HEK293 (cell line): ENCODE data around the gene PERCC1.

Experiments used
- CTCF ChIA-PET: fragments of 350-600 bp; formaldehyde crosslinking; extraction: SDS; loops from one replicate; lab custom pipeline; 2021; ENCODE audit warnings: antibody characterized with exemption; lab: Yijun Ruan, JAX
- POLR2A ChIA-PET: fragments of 300-600 bp; formaldehyde crosslinking; extraction: SDS; loops from one replicate; lab custom pipeline; 2020; ENCODE audit warnings: antibody characterized with exemption, inconsistent platforms; lab: Yijun Ruan, JAX
- H3K27ac ChIP-seq: fragments of 200-500 bp; sonication (Bioruptor generic); 2 replicates; pipeline ENCODE4 v1.5.1; 2014; ENCODE audit warnings: low read depth, low read length, control low read depth, inconsistent platforms; ENCODE audit errors: extremely low read depth
- H3K36me3 ChIP-seq, 2 experiments: fragments of 200-500 bp in 1 of 2; sonication (Bioruptor generic) in 1 of 2; 1 replicate in 1 of 2; 2 replicates in 1 of 2; pipeline ENCODE4 v1.5.1; 2014 to 2017; ENCODE audit warnings: inconsistent platforms in 2 of 2, low read length in 2 of 2; ENCODE audit not compliant: control insufficient read depth in 2 of 2, insufficient read depth in 1 of 2
- H3K4me1 ChIP-seq: fragments of 200-500 bp; sonication (Bioruptor generic); 2 replicates; pipeline ENCODE4 v1.5.1; 2014; ENCODE audit warnings: mild to moderate bottlenecking, low read length, inconsistent platforms; ENCODE audit not compliant: control insufficient read depth, insufficient read depth
- H3K4me3 ChIP-seq: 2 replicates; pipeline ENCODE4 v1.5.1; 2011; ENCODE audit warnings: low read depth, mild to moderate bottlenecking, control low read depth, low read length, moderate library complexity
- H3K9me3 ChIP-seq: fragments of 200-500 bp; sonication (Bioruptor generic); 2 replicates; pipeline ENCODE4 v1.5.1; 2014; ENCODE audit warnings: low read depth, low read length, inconsistent platforms; ENCODE audit not compliant: control insufficient read depth, insufficient read depth
- GLIS2 ChIP-seq: fragments of 450-650 bp; formaldehyde crosslinking; IDR thresholded peaks from 2 replicates; pipeline ENCODE4 v1.5.1; 2016; ENCODE audit warnings: missing biosample characterization, missing genetic modification characterization
- SCRT1 ChIP-seq: fragments of 450-650 bp; formaldehyde crosslinking; IDR thresholded peaks from 2 replicates; pipeline ENCODE4 v1.5.1; 2016; ENCODE audit warnings: missing biosample characterization, missing genetic modification characterization, borderline replicate concordance
- ZBTB1 ChIP-seq: fragments of 450-650 bp; formaldehyde crosslinking; IDR thresholded peaks from 2 replicates; pipeline ENCODE4 v1.5.1; 2016; ENCODE audit warnings: missing biosample characterization, missing genetic modification characterization
- ZNF184 ChIP-seq: fragments of 450-650 bp; IDR thresholded peaks from 2 replicates; pipeline ENCODE4 v1.5.1; 2018; ENCODE audit warnings: missing biosample characterization, mild to moderate bottlenecking, missing genetic modification characterization
- ZNF211 ChIP-seq: fragments of 450-650 bp; formaldehyde crosslinking; IDR thresholded peaks from 2 replicates; pipeline ENCODE4 v1.5.1; 2016; ENCODE audit warnings: low read depth, missing biosample characterization, missing genetic modification characterization
- ZNF24 ChIP-seq: fragments of 450-650 bp; formaldehyde crosslinking; IDR thresholded peaks from 2 replicates; pipeline ENCODE4 v1.5.1; 2016; ENCODE audit warnings: missing biosample characterization, missing genetic modification characterization
- ZNF274 ChIP-seq, 2 experiments: fragments of 200-500 bp in 1 of 2; fragments of 450-650 bp in 1 of 2; sonication (Bioruptor generic) in 1 of 2; formaldehyde crosslinking in 1 of 2; IDR thresholded peaks; 2 replicates each; pipeline versions ENCODE4 v1.5.1 to v1.6.1; 2014 to 2016; ENCODE audit warnings: borderline replicate concordance in 1 of 2, inconsistent platforms in 1 of 2, low read length in 1 of 2, missing biosample characterization in 1 of 2, missing genetic modification characterization in 1 of 2
- ZNF366 ChIP-seq: fragments of 450-650 bp; formaldehyde crosslinking; conservative IDR thresholded peaks from 2 replicates; pipeline ENCODE4 v1.5.1; 2016; ENCODE audit warnings: missing biosample characterization, missing genetic modification characterization
- ZNF404 ChIP-seq: fragments of 450-650 bp; formaldehyde crosslinking; IDR thresholded peaks from 2 replicates; pipeline ENCODE4 v1.5.1; 2017; ENCODE audit warnings: missing biosample characterization, missing genetic modification characterization
- ZNF510 ChIP-seq: fragments of 450-650 bp; formaldehyde crosslinking; IDR thresholded peaks from 2 replicates; pipeline ENCODE4 v1.5.1; 2018; ENCODE audit warnings: mild to moderate bottlenecking, missing genetic modification characterization, missing biosample characterization; ENCODE audit not compliant: insufficient replicate concordance
- ZNF514 ChIP-seq: fragments of 450-650 bp; formaldehyde crosslinking; IDR thresholded peaks from 2 replicates; pipeline ENCODE4 v1.5.1; 2016; ENCODE audit warnings: missing biosample characterization, missing genetic modification characterization
- ZNF549 ChIP-seq: fragments of 450-650 bp; IDR thresholded peaks from 2 replicates; pipeline ENCODE4 v1.5.1; 2018; ENCODE audit warnings: missing biosample characterization, missing genetic modification characterization, mild to moderate bottlenecking, inconsistent platforms, moderate library complexity
- ZNF785 ChIP-seq: fragments of 450-650 bp; formaldehyde crosslinking; IDR thresholded peaks from 2 replicates; pipeline ENCODE4 v1.5.1; 2016; ENCODE audit warnings: missing biosample characterization, missing genetic modification characterization
- TF ChIP-seq, protein P1 (sequence below): fragments of 450-650 bp; formaldehyde crosslinking; IDR thresholded peaks from 2 replicates; pipeline ENCODE4 v1.5.1; 2016; ENCODE audit warnings: missing biosample characterization, missing genetic modification characterization
- TF ChIP-seq, protein P2 (sequence below): fragments of 450-650 bp; formaldehyde crosslinking; optimal IDR thresholded peaks from 2 replicates; pipeline ENCODE3; 2016; ENCODE audit warnings: missing biosample characterization, mild to moderate bottlenecking, missing genetic modification characterization
- TF ChIP-seq, protein P3 (sequence below): fragments of 450-650 bp; formaldehyde crosslinking; IDR thresholded peaks from 2 replicates; pipeline ENCODE4 v1.5.1; 2016; ENCODE audit warnings: missing biosample characterization, missing genetic modification characterization, low read depth
- TF ChIP-seq, protein P4 (sequence below): fragments of 450-650 bp; formaldehyde crosslinking; IDR thresholded peaks from 2 replicates; pipeline ENCODE4 v1.5.1; 2016; ENCODE audit warnings: missing biosample characterization, missing genetic modification characterization
- TF ChIP-seq, protein P5 (sequence below): fragments of 450-650 bp; formaldehyde crosslinking; IDR thresholded peaks from 2 replicates; pipeline ENCODE4 v1.5.1; 2017; ENCODE audit warnings: missing biosample characterization, missing genetic modification characterization

PERCC1 gene

DNA sequence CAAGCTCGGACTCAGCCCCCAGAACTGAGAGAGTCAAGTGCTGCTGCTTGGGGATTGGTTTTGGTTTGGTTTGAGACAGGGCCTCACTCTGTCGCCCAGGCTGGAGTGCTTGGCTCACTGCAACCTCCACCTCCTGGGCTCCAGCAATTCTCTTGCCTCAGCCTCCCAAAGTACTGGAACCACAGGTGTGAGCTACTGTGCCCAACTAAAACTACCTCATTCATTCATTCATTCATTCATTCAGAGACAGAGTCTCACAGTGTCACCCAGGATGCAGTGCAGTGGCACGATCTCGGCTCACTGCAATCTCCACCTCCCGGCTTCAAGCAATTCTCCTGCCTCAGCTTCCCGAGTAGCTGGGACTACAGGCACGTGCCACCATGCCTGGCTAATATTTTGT, 41.1 kb upstream of the PERCC1 start:
- H3K4me1 ChIP-seq, result no peaks in the 10 kb centered on the region
- no peak overlapping the region for H3K27ac ChIP-seq
- H3K4me3 ChIP-seq, result no peak overlapping the region
- ChIA-PET POLR2A (interaction anchor here (0.6 kb wide), 1 partner anchor 179 kb away, joined by 3 read pairs; no protein-coding TSS in a partner anchor), CTCF (no interaction called here)
- peak; percentile 68; the same call in 1 of the 2 replicates for TF ChIP-seq ZNF24 (tag by site-specific recombination)
- TF ChIP-seq, protein P1, sequence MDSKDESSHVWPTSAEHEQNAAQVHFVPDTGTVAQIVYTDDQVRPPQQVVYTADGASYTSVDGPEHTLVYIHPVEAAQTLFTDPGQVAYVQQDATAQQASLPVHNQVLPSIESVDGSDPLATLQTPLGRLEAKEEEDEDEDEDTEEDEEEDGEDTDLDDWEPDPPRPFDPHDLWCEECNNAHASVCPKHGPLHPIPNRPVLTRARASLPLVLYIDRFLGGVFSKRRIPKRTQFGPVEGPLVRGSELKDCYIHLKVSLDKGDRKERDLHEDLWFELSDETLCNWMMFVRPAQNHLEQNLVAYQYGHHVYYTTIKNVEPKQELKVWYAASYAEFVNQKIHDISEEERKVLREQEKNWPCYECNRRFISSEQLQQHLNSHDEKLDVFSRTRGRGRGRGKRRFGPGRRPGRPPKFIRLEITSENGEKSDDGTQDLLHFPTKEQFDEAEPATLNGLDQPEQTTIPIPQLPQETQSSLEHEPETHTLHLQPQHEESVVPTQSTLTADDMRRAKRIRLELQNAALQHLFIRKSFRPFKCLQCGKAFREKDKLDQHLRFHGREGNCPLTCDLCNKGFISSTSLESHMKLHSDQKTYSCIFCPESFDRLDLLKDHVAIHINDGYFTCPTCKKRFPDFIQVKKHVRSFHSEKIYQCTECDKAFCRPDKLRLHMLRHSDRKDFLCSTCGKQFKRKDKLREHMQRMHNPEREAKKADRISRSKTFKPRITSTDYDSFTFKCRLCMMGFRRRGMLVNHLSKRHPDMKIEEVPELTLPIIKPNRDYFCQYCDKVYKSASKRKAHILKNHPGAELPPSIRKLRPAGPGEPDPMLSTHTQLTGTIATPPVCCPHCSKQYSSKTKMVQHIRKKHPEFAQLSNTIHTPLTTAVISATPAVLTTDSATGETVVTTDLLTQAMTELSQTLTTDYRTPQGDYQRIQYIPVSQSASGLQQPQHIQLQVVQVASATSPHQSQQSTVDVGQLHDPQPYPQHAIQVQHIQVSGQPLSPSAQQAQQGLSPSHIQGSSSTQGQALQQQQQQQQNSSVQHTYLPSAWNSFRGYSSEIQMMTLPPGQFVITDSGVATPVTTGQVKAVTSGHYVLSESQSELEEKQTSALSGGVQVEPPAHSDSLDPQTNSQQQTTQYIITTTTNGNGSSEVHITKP (tag by site-specific recombination), result no peak
- TF ChIP-seq ZNF211 (tag by site-specific recombination), result no peak
- TF ChIP-seq, protein P2, sequence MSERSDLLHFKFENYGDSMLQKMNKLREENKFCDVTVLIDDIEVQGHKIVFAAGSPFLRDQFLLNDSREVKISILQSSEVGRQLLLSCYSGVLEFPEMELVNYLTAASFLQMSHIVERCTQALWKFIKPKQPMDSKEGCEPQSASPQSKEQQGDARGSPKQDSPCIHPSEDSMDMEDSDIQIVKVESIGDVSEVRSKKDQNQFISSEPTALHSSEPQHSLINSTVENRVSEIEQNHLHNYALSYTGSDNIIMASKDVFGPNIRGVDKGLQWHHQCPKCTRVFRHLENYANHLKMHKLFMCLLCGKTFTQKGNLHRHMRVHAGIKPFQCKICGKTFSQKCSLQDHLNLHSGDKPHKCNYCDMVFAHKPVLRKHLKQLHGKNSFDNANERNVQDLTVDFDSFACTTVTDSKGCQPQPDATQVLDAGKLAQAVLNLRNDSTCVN (tag by site-specific recombination), result no peak
- H3K36me3 ChIP-seq, result peaks cover 0 to 39% of the 10 kb centered on the region in 2 experiments; a peak in 2 of 3 replicates
- H3K9me3 ChIP-seq, result no peaks in the 10 kb centered on the region

DNA sequence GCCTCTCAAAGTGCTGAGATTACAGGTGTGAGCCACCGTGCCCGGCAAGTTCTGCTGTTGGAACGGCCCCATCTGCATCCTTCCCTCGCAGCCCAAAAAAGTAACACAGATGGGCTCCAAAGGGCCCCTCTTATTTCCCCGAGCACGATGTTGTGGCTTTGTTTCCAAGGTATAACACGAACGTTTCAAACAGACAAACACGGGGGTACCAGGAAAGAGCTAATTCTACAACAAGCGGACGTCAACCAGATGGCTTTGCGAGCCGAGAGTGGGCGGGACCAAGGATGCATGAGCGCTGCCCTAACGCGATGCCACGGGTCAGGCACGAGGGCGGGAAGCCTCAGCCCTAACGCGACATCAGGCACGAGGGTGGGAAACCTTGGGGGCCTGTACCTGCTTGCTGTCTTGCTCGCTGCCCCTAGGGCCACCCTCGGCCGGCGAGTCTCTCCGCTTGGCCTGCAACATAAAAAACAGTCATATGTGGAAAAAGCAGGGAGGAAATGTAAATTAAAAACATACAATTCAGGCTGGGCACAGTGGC, 40.6 kb upstream of the PERCC1 start:
- no peak overlapping the region for H3K4me3 ChIP-seq
- TF ChIP-seq ZNF514 (tag by site-specific recombination), result no peak
- TF ChIP-seq ZNF184 (tag by site-specific recombination), result no peak
- TF ChIP-seq ZNF510 (tag by site-specific recombination), result no peak
- TF ChIP-seq, protein P3, sequence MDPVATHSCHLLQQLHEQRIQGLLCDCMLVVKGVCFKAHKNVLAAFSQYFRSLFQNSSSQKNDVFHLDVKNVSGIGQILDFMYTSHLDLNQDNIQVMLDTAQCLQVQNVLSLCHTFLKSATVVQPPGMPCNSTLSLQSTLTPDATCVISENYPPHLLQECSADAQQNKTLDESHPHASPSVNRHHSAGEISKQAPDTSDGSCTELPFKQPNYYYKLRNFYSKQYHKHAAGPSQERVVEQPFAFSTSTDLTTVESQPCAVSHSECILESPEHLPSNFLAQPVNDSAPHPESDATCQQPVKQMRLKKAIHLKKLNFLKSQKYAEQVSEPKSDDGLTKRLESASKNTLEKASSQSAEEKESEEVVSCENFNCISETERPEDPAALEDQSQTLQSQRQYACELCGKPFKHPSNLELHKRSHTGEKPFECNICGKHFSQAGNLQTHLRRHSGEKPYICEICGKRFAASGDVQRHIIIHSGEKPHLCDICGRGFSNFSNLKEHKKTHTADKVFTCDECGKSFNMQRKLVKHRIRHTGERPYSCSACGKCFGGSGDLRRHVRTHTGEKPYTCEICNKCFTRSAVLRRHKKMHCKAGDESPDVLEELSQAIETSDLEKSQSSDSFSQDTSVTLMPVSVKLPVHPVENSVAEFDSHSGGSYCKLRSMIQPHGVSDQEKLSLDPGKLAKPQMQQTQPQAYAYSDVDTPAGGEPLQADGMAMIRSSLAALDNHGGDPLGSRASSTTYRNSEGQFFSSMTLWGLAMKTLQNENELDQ (tag by site-specific recombination), result no peak
- no peak for TF ChIP-seq GLIS2 (tag by site-specific recombination)
- TF ChIP-seq, protein P4, sequence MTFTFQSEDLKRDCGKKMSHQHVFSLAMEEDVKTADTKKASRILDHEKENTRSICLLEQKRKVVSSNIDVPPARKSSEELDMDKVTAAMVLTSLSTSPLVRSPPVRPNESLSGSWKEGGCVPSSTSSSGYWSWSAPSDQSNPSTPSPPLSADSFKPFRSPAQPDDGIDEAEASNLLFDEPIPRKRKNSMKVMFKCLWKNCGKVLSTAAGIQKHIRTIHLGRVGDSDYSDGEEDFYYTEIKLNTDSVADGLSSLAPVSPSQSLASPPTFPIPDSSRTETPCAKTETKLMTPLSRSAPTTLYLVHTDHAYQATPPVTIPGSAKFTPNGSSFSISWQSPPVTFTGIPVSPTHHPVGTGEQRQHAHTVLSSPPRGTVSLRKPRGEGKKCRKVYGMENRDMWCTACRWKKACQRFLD (tag by site-specific recombination), result no peak
- no peak for TF ChIP-seq ZNF785 (tag by site-specific recombination)
- TF ChIP-seq, all 188 proteins: peak for 0
- Histone ChIP-seq H3K9me3 (no peaks in the 10 kb centered on the region), H3K27ac (no peak overlapping the region), H3K36me3 (peaks cover 0 to 39% of the 10 kb centered on the region in 2 experiments; a peak in 2 of 3 replicates), H3K4me1 (no peaks in the 10 kb centered on the region)
- POLR2A ChIA-PET, result no interaction called here
- CTCF ChIA-PET, result interaction anchor here (0.7 kb wide), 1 partner anchor 75 kb away, joined by 3 read pairs; no protein-coding TSS in a partner anchor

DNA sequence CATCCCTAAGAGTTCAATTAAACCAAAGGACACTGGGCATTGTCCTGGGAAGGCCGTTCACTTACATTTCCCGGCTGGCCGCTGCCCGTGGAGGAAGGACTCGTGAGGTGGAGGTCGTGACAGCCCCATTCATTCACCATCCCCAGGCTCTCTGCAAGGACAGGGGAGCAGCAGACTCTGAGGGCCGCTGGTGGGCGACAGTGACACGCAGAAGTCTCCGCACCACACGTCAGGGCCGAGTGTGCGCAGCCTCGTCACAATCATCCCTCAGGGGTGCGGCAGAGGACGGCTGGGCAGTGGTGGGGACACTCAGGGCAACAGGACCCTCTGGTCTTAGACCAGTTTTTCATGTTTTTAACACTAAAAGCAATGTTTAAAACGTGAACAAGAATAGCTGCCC, 38.1 kb upstream of the PERCC1 start:
- Histone ChIP-seq H3K4me3 (no peak overlapping the region), H3K27ac (no peak overlapping the region), H3K9me3 (no peaks in the 10 kb centered on the region), H3K36me3 (peaks cover 0 to 43% of the 10 kb centered on the region in 2 experiments; a peak in 2 of 3 replicates), H3K4me1 (no peaks in the 10 kb centered on the region)
- POLR2A ChIA-PET, result no interaction called here
- CTCF ChIA-PET, result interaction anchor here (0.8 kb wide), 1 partner anchor 15 kb away, joined by 7 read pairs; no protein-coding TSS in a partner anchor
- no peak for TF ChIP-seq ZNF274 (IDR thresholded peaks at IDR 0.05; ENCODE audit: low read length)
- no peak for TF ChIP-seq ZNF274 (tag by site-specific recombination; IDR thresholded peaks at IDR 0.05; ENCODE audit: borderline replicate concordance)
- TF ChIP-seq ZNF785 (tag by site-specific recombination), result no peak
- no peak for TF ChIP-seq ZNF404
- TF ChIP-seq ZNF549 (tag by site-specific recombination), result no peak
- no peak for TF ChIP-seq SCRT1
- no peak for TF ChIP-seq ZNF211 (tag by site-specific recombination)
- no peak for TF ChIP-seq ZBTB1 (tag by site-specific recombination)
- TF ChIP-seq, protein P5, sequence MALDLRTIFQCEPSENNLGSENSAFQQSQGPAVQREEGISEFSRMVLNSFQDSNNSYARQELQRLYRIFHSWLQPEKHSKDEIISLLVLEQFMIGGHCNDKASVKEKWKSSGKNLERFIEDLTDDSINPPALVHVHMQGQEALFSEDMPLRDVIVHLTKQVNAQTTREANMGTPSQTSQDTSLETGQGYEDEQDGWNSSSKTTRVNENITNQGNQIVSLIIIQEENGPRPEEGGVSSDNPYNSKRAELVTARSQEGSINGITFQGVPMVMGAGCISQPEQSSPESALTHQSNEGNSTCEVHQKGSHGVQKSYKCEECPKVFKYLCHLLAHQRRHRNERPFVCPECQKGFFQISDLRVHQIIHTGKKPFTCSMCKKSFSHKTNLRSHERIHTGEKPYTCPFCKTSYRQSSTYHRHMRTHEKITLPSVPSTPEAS (tag by site-specific recombination), result no peak
- TF ChIP-seq ZNF366, result no peak
